GM23248 (cell line): ENCODE data around the gene SMARCB1. TPM values are rescaled to one million over a fixed set of nuclear protein-coding genes. Genes with fewer than 3 reads are reported as not detected.

Experiments used
- DNase-seq: peaks from one replicate; pipeline ENCODE4 v3.0.0-alpha.2; 2015
- H2AFZ ChIP-seq: fragments of 200-600 bp; sonication (generic); 2 replicates; pipeline ENCODE4 v1.6.1; 2016; ENCODE audit warnings: antibody characterized with exemption
- H3F3A ChIP-seq: fragments of 200-600 bp; sonication (generic); 2 replicates; pipeline ENCODE4 v1.6.1; 2016; ENCODE audit warnings: mild to moderate bottlenecking, antibody characterized with exemption, mixed run types; ENCODE audit not compliant: insufficient read depth
- H3K27ac ChIP-seq: fragments of 200-600 bp; sonication (generic); 2 replicates; pipeline ENCODE4 v1.5.1; 2016; ENCODE audit warnings: mild to moderate bottlenecking
- H3K27me3 ChIP-seq: fragments of 200-600 bp; sonication (generic); replicated peaks from 2 replicates; pipeline ENCODE4 v1.6.1; 2016; ENCODE audit warnings: mild to moderate bottlenecking; ENCODE audit not compliant: insufficient read depth
- H3K36me3 ChIP-seq: fragments of 200-600 bp; sonication (generic); 2 replicates; pipeline ENCODE4 v1.6.1; 2016; ENCODE audit warnings: low read depth, mild to moderate bottlenecking
- H3K4me1 ChIP-seq: fragments of 200-600 bp; sonication (generic); 2 replicates; pipeline ENCODE4 v1.6.1; 2016; ENCODE audit warnings: mild to moderate bottlenecking; ENCODE audit not compliant: insufficient read depth
- H3K4me2 ChIP-seq: fragments of 200-600 bp; sonication (generic); one replicate; pipeline ENCODE4 v1.6.1; 2016; ENCODE audit warnings: mild to moderate bottlenecking; ENCODE audit not compliant: unreplicated experiment
- H3K4me3 ChIP-seq: fragments of 200-600 bp; sonication (generic); 2 replicates; pipeline ENCODE4 v1.5.1; 2016; ENCODE audit warnings: mild to moderate bottlenecking
- H3K79me2 ChIP-seq: fragments of 200-600 bp; sonication (generic); 2 replicates; pipeline ENCODE4 v1.6.1; 2016; ENCODE audit warnings: mild to moderate bottlenecking; ENCODE audit not compliant: insufficient read depth
- H3K9ac ChIP-seq: fragments of 200-600 bp; sonication (generic); 2 replicates; pipeline ENCODE4 v1.6.1; 2016; ENCODE audit warnings: mild to moderate bottlenecking
- H3K9me2 ChIP-seq: fragments of 200-600 bp; sonication (generic); 2 replicates; pipeline ENCODE4 v1.6.1; 2016; ENCODE audit warnings: mixed run types, mild to moderate bottlenecking, moderate library complexity; ENCODE audit not compliant: insufficient read depth
- H3K9me3 ChIP-seq: fragments of 200-600 bp; sonication (generic); one replicate; pipeline ENCODE4 v1.6.1; 2017; ENCODE audit warnings: low read depth
- H4K20me1 ChIP-seq: fragments of 200-600 bp; sonication (generic); 2 replicates; pipeline ENCODE4 v1.6.0; 2016; ENCODE audit not compliant: insufficient read depth
- EZH2 ChIP-seq: fragments of 200-600 bp; sonication (generic); IDR thresholded peaks from 2 replicates; pipeline ENCODE4 v1.6.1; 2018; ENCODE audit warnings: antibody characterized with exemption, mild to moderate bottlenecking; ENCODE audit not compliant: insufficient read depth, poor library complexity, severe bottlenecking
- EZH2phosphoT487 ChIP-seq: fragments of 200-600 bp; sonication (generic); IDR thresholded peaks from 2 replicates; pipeline ENCODE4 v1.6.1; 2018; ENCODE audit warnings: antibody characterized with exemption, moderate library complexity, mild to moderate bottlenecking, low read depth; ENCODE audit not compliant: insufficient read depth
- WGBS, 2 experiments: methylation state at CpG; one replicate each; pipeline ENCODE4 v1.1.6; 2015 to 2017; ENCODE audit warnings: low lambda C conversion rate in 2 of 2, low coverage in 1 of 2; ENCODE audit errors: missing lambda C conversion rate in 2 of 2; 5-methylcytosine and 5-hydroxymethylcytosine counted together
- in situ Hi-C: fragments of 300-500 bp; cut with MboI; formaldehyde crosslinking; loops from 2 replicates; pipeline ENCODE4 v1.15.0; 2020
- polyA plus RNA-seq: library from polyadenylated mRNA; unstranded; fragments of >200 nt; fragmentation: Nextera tagmentation; extraction: Ambion mirVana; gene quantifications from 2 replicates; pipeline ENCODE4 v1.2.1, GENCODE V29; 2016
- total RNA-seq: library from RNA; depleted of rRNA; stranded (reverse); fragments of >200 nt; shearing (Covaris generic); gene quantifications from 2 replicates; pipeline ENCODE4 v1.2.3, GENCODE V29; 2014

Gene SMARCB1
- total and polyA plus RNA-seq, 2 experiments from 2014 or later = 63.9 to 85.2 TPM

GRCh38 chr22:23750714-23751440 is 35.9 kb upstream of the SMARCB1 start, which contains the start of gene ZNF70:
ZNF70 (minus strand) TSS chr22:23751112; CDS start chr22:23745140, 5,972 bp downstream.
- peak within 1 kb of the TSS; percentile 89 for H3K9ac ChIP-seq
- 0 out of 2 replicates have a peak, but pooled peaks cover 7% of the 10 kb centered on the region for H3K4me1 ChIP-seq
- H3K36me3 ChIP-seq = no peaks in the 10 kb centered on the region
- 1% methylated on average over 45 to 53 of the region's 78 CpGs for WGBS, 2 experiments
- no peak for TF ChIP-seq EZH2phosphoT487
- TF ChIP-seq EZH2 = no peak
- H2AFZ ChIP-seq = peak within 1 kb of the TSS; percentile 89
- peak; percentile 92 for DNase-seq
- in situ Hi-C loops = no loop called here
- H3F3A ChIP-seq = 0 out of 2 replicates have a peak, but pooled peaks cover 6% of the 10 kb centered on the region
- no peaks in the 10 kb centered on the region for H4K20me1 ChIP-seq
- H3K4me2 ChIP-seq = peak within 1 kb of the TSS; percentile 99
- H3K9me3 ChIP-seq = no peaks in the 10 kb centered on the region
- no peaks in the 10 kb centered on the region for H3K9me2 ChIP-seq
- peak within 1 kb of the TSS; percentile 94 for H3K4me3 ChIP-seq
- peaks cover 19% of the 10 kb centered on the region for H3K79me2 ChIP-seq
- no peaks in the 10 kb centered on the region for H3K27me3 ChIP-seq
- peak within 1 kb of the TSS; percentile 48 for H3K27ac ChIP-seq

DNA sequence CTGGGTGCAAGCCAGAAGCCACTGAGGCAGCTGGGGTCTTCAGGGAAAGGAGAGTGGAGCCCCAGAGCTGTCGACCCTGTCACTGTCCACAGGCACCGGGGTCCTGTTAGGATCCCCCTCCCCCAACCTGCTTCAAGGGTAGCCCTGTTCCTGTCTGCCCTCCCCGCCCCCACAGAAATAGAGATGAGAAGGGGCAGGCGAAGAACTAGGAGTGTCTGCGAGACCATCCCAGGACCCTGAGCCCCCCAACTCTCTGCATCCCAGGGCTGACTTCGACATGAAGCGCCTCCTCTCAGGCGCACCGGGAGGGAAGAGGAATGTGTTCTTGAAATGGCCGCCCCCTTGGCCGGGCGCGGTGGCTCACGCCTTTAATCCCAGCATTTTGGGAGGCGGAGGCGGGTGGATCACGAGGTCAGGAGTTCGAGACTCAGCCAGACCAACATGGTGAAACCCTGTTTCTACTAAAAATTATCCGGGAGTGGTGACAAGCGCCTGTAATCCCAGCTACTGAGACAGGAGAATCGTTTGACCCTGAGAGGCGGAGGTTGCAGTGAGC is 35.2 kb upstream of the SMARCB1 start:
- 15 to 22% methylated on average over 21 to 22 of the region's 22 CpGs for WGBS, 2 experiments

DNA sequence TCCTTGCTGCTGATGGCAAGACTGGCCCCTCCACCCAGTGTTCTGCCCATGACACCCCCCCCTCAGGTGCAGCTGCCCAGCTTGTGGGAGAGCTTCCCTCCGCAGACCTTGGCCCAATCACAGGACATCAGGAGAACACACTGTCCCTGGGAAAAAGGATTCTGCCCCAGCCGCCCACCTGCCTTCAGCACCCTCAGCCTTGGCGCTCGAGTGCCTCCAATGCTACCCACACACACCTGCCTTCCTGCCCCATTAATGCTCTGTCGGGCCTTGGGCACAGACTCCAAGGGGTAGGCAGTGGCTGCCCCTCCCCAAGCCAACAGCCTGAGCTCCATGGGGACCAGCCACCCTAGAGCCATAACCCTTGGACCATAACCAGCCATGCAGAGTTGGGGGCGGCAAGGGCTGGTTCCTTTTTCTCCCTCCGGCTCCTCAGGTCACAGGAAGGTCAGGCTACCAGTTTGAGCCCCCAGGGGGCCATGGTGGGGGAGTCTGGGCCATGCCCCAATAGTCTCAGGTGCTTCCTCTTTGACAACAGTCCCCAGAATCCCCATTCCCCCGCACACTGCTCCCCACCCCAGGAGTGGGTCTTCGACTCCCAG is 34.6 kb upstream of the SMARCB1 start:
- Histone ChIP-seq H3K79me2 (peaks cover 19% of the 10 kb centered on the region), H3K9ac (no peak overlapping the region), H3K4me3 (no peak overlapping the region), H3K9me2 (no peaks in the 10 kb centered on the region), H3K9me3 (no peaks in the 10 kb centered on the region), H3K36me3 (no peaks in the 10 kb centered on the region), H3K4me2 (no peak overlapping the region), H3K4me1 (0 out of 2 replicates have a peak, but pooled peaks cover 7% of the 10 kb centered on the region), H3K27ac (no peak overlapping the region), H2AFZ (no peak overlapping the region), H3K27me3 (no peaks in the 10 kb centered on the region), H4K20me1 (no peaks in the 10 kb centered on the region), H3F3A (0 out of 2 replicates have a peak, but pooled peaks cover 6% of the 10 kb centered on the region)
- WGBS, 2 experiments = 79 to 86% methylated on average over 9 of the region's 9 CpGs
- DNase-seq = no peak
- in situ Hi-C loops = no loop called here
- TF ChIP-seq EZH2phosphoT487 (no peak), EZH2 (no peak)

More for the DNA sequence above, 35.2 kb upstream of the SMARCB1 start:
- peak overlapping the region; percentile 89 for H3K9ac ChIP-seq
- H3K4me3 ChIP-seq = peak overlapping the region; percentile 94
- no peak for DNase-seq
- in situ Hi-C loops = no loop called here
- H3K27ac ChIP-seq = peak overlapping the region; percentile 48
- 0 out of 2 replicates have a peak, but pooled peaks cover 6% of the 10 kb centered on the region for H3F3A ChIP-seq
- TF ChIP-seq EZH2phosphoT487 (no peak), EZH2 (no peak)
- no peaks in the 10 kb centered on the region for H4K20me1 ChIP-seq
- H3K9me2 ChIP-seq = no peaks in the 10 kb centered on the region
- H3K36me3 ChIP-seq = no peaks in the 10 kb centered on the region
- 0 out of 2 replicates have a peak, but pooled peaks cover 7% of the 10 kb centered on the region for H3K4me1 ChIP-seq
- H2AFZ ChIP-seq = peak overlapping the region; percentile 89
- H3K4me2 ChIP-seq = peak overlapping the region; percentile 67
- H3K9me3 ChIP-seq = no peaks in the 10 kb centered on the region
- H3K27me3 ChIP-seq = no peaks in the 10 kb centered on the region
- H3K79me2 ChIP-seq = peaks cover 19% of the 10 kb centered on the region

- in situ Hi-C loops = no loop called here
- Histone ChIP-seq H3K9ac (no peak overlapping the region), H3F3A (0 out of 2 replicates have a peak, but pooled peaks cover 6% of the 10 kb centered on the region), H2AFZ (no peak overlapping the region), H3K36me3 (no peaks in the 10 kb centered on the region), H3K9me3 (no peaks in the 10 kb centered on the region), H3K4me1 (0 out of 2 replicates have a peak, but pooled peaks cover 7% of the 10 kb centered on the region), H3K4me2 (no peak overlapping the region), H3K9me2 (no peaks in the 10 kb centered on the region), H3K27ac (no peak overlapping the region), H4K20me1 (no peaks in the 10 kb centered on the region), H3K79me2 (peaks cover 19% of the 10 kb centered on the region), H3K4me3 (no peak overlapping the region), H3K27me3 (no peaks in the 10 kb centered on the region)
- no peak for DNase-seq
- 86 to 92% methylated on average over 16 of the region's 16 CpGs for WGBS, 2 experiments
- TF ChIP-seq EZH2 (no peak), EZH2phosphoT487 (no peak)
Observed at GRCh38 chr22:23752750-23753149, 34.0 kb upstream of the SMARCB1 start.
